Measurements from ENCODE around the gene XKR7. TPM values are rescaled to one million over a fixed set of nuclear protein-coding genes. Genes with fewer than 3 reads are reported as not detected.
A peak's percentile ranks its signal among the peaks of the same experiment; 100 is the strongest.

The XKR7 gene, protein sequence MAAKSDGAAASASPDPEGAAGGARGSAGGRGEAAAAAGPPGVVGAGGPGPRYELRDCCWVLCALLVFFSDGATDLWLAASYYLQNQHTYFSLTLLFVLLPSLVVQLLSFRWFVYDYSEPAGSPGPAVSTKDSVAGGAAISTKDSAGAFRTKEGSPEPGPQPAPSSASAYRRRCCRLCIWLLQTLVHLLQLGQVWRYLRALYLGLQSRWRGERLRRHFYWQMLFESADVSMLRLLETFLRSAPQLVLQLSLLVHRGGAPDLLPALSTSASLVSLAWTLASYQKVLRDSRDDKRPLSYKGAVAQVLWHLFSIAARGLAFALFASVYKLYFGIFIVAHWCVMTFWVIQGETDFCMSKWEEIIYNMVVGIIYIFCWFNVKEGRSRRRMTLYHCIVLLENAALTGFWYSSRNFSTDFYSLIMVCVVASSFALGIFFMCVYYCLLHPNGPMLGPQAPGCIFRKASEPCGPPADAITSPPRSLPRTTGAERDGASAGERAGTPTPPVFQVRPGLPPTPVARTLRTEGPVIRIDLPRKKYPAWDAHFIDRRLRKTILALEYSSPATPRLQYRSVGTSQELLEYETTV
- total RNA-seq (under 1 TPM in 3 of 5 donors, not detected in 2; under 0.01 to 0.58 (median 0.37) TPM), polyA plus RNA-seq (under 1 TPM in 1 of 3 donors, not detected in 2; 0.06 TPM)
- long read RNA-seq, donor 1: 0 reads
- long read RNA-seq, donor 2: 0 reads
- long read RNA-seq, donor 3: 0 reads
- long read RNA-seq, donor 4: 0 reads
- long read RNA-seq, donor 5: 0 reads
- long read RNA-seq, donor 6: 0 reads
- long read RNA-seq, donor 7: 0 reads
- long read RNA-seq, donor 8: 0 reads
- long read RNA-seq, donor 9: 0 reads
- long read RNA-seq, donor 10: 0 reads

DNA sequence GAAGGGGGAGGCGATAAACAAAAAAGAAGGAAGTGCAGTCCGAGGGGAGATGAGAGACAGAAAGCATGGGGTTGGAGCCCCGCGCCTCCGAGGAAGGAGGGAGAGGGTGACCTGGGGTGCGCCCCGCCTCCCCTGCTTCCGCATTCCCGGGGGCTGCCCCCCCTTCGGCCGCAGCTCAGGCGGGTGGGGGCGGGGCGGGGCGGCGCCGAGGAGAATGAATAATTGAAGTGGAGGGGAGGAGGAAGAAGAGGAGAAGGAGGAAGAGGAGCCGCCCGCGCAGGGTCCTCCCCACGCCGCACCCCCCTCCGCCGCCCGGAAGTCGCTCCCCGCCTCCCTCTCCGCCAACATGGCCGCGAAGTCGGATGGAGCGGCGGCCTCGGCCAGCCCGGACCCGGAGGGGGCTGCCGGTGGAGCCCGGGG lies at the start of gene XKR7:
XKR7 (plus strand) TSS at position 322 of the 420 bp plus-strand sequence; CDS start at position 347, 25 bp downstream.
- TF ChIP-seq POLR2AphosphoS5 (IDR thresholded peaks at IDR 0.05): no peak
- TF ChIP-seq POLR2A (IDR thresholded peaks at IDR 0.05): no peak
- TF ChIP-seq EP300 (IDR thresholded peaks at IDR 0.05): no peak
- TF ChIP-seq CTCF (IDR thresholded peaks at IDR 0.05): no peak
- WGBS, 5 donors: 0 to 3% (median 3%) methylated on average over 20 to 36 of the region's 38 CpGs
- no peaks in the 10 kb centered on the region for H3K9me3 ChIP-seq
- peak within 1 kb of the TSS; percentile 18 to 43 (median 33) for H3K4me3 ChIP-seq
- H3K27me3 ChIP-seq: peaks cover 0 to 84% (median 45%) of the 10 kb centered on the region in 3 donors
- H3K4me1 ChIP-seq: peaks cover 0 to 13% (median 8%) of the 10 kb centered on the region in 4 donors
- peak in 1 of 2 donors; percentile 64 for DNase-seq
- H3K36me3 ChIP-seq: no peaks in the 10 kb centered on the region
- intact Hi-C loops (cut with DNase I; ENCODE audit: low total_unique reads): no loop called here
- H3K27ac ChIP-seq: no peak within 1 kb of the TSS

DNA sequence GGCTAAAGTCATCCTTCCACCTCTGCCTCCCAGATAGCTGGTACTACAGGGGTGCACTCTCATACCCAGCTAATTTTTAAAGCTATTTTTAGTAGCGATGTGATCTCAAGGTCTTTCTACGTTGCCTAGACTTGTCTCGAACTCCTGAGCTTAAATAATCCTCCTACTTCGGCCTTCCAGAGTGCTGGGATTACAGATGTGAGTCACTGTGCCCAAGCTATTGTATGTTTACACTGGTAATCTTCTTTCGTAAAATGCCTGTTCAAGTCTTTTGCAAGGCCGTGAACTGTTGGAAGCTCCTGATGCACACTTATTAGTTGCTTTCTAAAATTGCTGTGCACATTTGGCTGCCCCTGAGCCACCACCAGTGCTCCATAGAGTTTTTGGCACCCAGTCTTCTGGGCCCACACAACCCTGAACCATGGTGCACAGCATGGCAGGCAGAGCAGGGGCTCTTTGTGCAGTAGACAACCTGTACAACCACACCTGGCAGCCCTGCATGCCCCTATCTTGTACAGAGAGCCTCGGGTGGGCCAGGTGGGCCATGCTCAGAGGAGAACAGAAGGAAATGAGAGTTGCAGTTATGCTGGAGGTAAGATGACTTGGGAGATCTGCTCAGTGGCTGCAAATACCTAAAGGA lies 49.4 kb upstream of the XKR7 start:
- no peak for TF ChIP-seq POLR2AphosphoS5 (IDR thresholded peaks at IDR 0.05)
- no peak for TF ChIP-seq POLR2A (IDR thresholded peaks at IDR 0.05)
- TF ChIP-seq CTCF (IDR thresholded peaks at IDR 0.05): no peak
- TF ChIP-seq EP300 (IDR thresholded peaks at IDR 0.05): no peak
- DNase-seq: no peak
- intact Hi-C loops (cut with DNase I; ENCODE audit: low total_unique reads): no loop called here

DNA sequence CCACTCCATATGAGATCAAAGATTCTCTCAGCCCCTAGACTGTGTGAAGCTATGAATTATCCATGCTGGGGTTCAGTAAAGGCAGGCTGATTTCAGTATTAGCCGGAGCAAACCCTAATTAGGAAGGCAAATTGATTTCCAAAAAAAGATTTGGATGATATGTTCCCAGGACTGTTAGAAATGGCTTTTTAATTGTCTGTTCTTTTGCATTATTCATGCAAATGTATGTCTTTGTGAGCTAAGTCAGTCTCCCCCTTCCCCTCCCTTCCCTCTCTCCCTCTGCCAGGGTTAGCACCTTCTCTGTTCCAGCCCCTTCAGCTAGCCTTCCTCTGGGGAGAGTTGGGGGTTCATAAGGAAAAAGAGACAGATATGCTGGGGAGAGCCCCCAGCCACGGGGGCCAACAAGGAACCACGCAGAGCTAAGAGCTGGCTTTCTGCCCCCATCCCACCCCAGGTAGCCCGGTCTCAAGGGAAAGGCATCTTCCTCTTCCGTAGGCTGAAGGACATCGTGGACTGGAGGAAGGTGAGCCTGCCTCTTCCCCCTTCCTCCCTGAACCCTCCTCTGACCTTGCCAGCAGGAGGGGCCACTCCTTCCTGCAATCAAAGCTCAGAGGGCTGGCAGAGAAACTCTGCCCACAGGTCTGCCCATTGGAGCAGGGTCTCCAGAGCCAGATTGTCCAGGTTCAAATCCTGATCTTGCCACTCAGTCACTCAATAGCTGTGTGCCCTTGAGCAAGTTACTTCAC lies 48.4 kb upstream of the XKR7 start:
- WGBS, 5 donors: 46 to 63% (median 54%) methylated on average over 6 of the region's 6 CpGs

More for the DNA sequence above, 49.4 kb upstream of the XKR7 start:
- no peaks in the 10 kb centered on the region for H3K4me1 ChIP-seq
- peaks cover 0 to 16% (median 0%) of the 10 kb centered on the region in 3 donors for H3K27me3 ChIP-seq
- no peak overlapping the region for H3K4me3 ChIP-seq
- H3K9me3 ChIP-seq: no peaks in the 10 kb centered on the region
- whole genome bisulfite sequencing, 5 donors: 61 to 66% (median 64%) methylated on average over 7 of the region's 7 CpGs
- no peak overlapping the region for H3K27ac ChIP-seq
- H3K36me3 ChIP-seq: no peaks in the 10 kb centered on the region

More for the DNA sequence above, 48.4 kb upstream of the XKR7 start:
- no peaks in the 10 kb centered on the region for H3K4me1 ChIP-seq
- no peak for DNase-seq
- no peaks in the 10 kb centered on the region for H3K36me3 ChIP-seq
- H3K27ac ChIP-seq: no peak overlapping the region
- no peaks in the 10 kb centered on the region for H3K9me3 ChIP-seq
- H3K27me3 ChIP-seq: peaks cover 0 to 26% (median 0%) of the 10 kb centered on the region in 3 donors
- TF ChIP-seq CTCF (IDR thresholded peaks at IDR 0.05): no peak
- no peak for TF ChIP-seq POLR2A (IDR thresholded peaks at IDR 0.05)
- TF ChIP-seq POLR2AphosphoS5 (IDR thresholded peaks at IDR 0.05): no peak
- no peak for TF ChIP-seq EP300 (IDR thresholded peaks at IDR 0.05)
- H3K4me3 ChIP-seq: no peak overlapping the region
- intact Hi-C loops (cut with DNase I; ENCODE audit: low total_unique reads): no loop called here
